Measurements from ENCODE around the gene DAP.

Gene DAP

DNA sequence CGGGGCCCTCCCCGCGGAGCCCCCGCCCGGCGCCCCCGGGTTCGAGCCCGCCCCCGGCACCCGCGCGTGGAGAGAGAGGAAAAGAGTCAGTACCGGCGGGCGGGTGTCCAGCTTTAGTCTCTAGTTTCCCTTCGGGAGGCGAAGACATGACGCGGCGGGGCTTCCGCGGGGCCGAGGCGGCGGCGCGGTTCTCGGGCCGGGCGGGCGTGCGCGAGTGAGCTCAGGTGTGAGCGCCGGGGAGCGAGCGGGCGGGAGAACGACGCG, 181 bp downstream of the DAP start:
- DNase-seq (ENCODE audit: low read depth in 2 of 2), result no peak

DNA sequence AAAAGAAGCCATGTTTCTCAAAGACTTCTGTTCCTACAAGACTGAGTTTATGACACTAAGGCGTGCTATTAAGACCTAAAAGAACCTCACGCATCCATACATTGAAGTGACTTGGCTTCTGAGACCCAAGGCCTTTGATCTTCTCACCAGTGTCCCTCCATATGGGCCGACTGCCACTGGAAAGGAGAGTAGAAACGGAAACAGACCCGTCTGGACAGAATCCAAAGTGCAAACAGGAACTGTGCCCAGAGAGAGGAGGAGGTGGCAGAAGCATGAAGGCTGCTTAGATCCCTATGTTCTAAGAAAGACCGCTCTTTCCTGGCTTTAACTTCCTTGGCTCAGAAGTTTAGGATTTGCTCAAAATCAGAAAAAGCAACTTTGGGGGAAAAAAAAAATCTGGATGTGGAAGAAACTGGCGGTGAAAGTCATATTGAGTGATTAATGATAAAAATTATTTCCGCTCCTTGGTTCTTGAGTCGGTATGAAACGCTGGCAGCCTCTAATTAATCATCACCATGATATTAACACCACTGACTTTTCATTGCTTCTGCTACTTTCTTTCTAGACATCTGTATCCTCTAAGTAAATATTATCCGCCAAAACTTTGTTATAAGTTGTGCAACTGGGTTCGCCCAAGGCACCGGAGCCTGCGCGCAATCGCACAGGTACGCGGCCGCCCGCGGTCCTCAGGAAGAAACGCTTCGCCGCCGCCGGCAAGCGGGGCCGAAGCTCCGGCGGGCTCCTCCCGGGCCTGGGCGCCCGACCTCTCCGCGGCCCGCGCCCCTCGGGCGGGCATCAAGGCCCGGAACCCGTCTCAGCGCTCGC, 726 bp downstream of the DAP start:
- DNase-seq (ENCODE audit: low read depth in 2 of 2), result no peak

DNA sequence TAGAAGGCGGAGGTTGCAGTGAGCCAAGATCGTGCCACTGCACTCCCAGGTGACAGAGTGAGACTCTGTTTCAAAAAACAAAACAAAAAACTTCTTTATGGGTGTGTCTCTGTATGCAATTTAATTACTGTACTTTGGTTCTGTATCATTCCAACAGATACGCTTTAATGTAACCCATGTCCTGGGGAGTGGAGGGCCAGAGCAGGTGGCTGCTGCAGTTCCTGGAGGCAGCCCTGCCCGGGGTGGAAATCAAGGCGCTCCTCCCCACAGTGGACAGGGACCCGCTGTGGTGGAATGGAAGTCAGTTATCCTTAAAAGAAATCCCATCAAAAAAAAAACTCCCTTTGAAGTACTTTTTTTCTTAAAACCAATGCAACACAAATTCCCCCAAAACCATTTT, 1.9 kb downstream of the DAP start:
- no peak for DNase-seq (ENCODE audit: low read depth in 2 of 2)

DNA sequence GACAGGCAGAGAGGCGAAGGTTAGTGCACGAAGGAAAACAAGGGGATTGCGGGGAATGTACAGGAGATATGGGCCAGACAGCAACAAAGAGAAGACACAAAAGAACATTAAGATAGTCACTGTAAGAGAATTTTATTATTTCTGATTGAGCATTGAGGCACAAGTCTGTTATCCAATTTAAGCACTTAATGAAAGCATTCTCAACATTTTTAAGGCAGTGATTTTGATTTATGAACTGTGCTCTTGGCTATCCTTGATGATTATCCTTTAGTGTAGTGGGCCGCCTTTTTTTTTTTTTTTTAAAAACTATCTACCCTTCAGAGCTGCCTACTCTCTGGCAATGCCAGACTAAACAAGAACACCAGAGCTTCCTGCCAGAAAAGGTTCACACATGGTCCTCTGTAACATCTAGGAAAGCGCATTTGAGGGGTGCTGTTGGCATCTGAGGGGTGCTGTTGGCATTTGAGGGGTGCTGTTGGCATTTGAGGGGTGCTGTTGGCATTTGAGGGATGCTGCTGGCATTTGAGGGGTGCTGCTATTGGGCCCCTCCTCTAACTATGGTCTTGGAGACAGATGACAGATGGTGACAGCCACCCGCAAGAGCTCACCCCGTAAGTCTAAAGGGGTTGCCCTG, 3.0 kb downstream of the DAP start:
- DNase-seq (ENCODE audit: low read depth in 2 of 2), result no peak

DNA sequence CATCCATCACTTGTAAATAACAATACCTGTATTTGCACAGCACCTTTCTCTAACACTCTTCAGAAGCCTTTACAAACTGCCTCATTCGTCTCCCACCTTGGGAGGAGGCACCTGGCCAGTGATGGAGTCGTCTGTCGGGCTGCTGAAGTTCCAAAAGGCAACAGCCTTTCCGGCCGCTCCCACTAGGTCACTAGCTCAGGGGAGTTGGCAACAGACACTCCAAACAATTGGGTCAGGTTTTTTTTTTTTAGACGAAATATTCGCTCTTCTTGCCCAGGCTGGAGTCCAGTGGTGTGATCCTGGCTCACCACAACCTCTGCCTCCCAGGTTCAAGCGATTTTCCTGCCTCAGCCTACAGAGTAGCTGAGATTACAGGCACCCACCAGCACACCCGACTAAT, 4.0 kb downstream of the DAP start:
- DNase-seq (ENCODE audit: low read depth in 2 of 2), result no peak

DNA sequence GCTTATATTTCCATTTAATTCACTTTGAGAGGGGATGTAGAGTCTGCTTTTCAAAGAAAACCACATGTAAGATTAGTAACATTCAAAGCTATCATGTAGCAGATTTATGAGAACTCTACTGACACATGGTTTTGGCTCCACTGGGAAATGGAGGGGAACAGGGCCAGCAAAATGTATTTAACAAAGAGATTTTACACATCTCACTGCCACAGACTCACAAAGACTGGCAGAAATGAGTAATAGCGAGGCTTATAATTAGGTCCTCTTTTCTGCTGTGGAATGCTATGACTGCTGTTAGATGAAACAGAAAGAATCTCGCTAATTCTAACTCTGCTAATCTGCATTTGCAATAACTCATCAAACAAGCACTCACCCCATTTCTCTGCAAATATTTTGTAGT, 4.5 kb downstream of the DAP start:
- no peak for DNase-seq (ENCODE audit: low read depth in 2 of 2)

DNA sequence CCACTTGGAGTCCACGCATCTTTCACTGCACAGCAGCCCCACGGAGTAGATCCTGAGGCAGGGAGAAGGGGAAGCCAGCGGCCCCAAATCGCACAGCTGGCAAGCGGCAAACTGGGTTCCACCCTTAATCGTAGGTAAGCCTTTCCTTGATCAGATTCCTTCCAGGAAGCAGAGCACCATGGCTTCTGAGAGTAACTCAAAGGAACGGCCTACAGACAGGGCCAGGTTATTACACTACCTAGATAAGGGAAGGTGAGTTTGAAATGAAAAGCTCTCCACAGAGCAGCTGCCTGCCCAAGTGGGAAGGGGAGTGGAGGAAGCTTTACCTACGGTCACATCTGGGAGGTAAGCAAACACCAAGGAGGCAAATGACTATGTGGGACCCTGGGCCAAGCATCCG, 7.9 kb downstream of the DAP start:
- DNase-seq (ENCODE audit: low read depth in 2 of 2), result no peak

DNA sequence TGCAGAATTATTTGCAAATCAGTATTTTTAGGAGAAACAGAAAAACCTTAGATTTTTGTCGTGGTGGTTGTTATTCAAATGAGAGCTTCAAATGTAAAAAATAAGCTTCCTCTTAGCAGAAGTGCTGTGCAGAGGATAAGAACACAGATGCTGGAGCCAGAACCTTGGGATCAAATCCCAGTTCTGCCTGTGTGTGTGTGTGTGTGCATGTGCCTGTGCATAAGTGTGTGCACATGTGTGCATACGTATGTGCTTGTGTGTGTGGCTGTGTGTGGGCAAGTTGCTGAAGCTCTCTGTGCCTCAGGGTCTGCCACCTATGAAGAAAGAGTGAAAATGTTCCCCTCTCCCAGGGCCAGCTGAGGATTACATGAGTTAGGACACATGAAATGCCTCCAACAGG, 8.6 kb downstream of the DAP start:
- no peak for DNase-seq (ENCODE audit: low read depth in 2 of 2)

DNA sequence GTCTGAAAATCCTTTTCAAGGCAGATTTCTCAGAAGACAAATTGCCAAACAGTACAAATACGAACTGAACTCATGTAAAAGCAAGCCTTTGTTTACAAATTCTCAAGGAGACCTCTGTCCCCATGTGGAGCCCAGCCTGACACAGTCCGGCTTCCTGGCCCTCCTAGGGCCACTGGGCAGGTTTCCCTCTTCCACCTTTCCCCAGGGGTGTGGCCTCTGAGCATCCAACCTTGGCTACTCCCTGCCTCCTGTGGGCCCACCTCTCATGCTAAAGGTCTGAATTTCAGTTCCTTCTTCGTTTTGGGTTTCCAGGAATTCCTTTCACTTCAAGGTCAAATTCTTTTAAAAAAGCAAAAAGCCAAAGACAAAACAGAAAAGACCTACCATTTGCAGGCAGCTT, 10.1 kb downstream of the DAP start:
- DNase-seq (ENCODE audit: low read depth in 2 of 2), result no peak

DNA sequence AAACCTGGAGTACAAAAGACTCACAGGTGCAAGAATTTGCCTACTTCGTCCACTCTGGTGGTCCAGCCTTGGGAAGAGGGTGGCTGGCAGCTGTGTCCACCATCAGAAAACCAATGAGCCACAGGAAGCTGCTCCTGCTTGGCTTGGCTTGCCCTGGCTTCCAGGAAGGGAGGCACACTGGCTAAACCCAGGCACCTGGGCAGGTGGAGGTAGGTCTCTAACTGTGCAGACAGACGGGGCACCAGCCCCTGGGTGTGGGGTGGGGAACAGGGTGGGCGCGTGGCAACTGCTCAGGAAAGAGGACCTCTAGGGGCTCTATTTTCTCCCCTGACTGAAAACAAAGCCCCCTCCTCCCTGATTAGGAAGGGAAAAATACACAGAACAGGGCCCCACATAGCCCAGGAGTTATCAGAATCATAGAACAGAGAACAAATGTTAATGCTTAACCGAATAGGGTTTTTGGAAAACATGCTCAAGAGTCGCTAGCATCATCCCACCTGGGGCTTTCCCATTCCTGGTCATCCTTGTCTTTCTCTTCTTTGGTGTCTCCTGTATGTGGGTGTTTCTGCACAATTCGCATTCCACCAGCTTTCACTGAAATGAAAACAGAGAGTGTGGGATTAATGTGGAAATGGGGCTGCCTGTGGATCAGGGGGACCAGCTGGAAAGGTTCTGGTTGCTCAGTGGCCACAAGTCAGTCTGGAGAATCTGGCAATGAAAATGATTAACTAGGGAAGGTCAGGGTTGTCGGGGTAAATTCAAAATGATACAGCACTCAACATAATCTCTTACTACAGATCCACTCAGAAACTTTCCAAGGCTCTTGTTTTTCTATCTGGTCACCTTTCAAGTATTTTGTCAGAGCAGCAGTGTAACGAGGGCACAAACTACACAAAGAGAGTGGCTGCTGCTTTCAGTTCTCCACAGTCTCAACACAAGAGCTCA, 13.1 kb downstream of the DAP start:
- DNase-seq (ENCODE audit: low read depth in 2 of 2), result no peak

DNA sequence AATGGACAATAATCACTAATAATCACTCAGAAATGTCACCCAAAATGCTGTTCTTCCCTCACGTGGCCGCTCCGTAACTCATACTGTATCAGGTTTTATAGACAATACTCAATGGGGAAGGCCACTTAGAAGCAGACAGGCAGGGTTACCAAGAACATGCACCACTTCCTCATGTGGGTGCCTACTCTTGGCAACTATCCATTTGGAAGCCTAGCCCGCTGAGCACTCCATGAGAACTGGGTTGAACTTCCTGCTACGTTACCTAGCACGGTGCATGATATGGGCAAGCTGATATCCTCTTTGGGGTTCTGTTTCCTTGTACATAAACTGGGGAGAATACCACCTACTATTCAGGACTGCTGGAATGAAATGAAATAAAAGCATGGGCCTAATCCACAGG, 14.3 kb downstream of the DAP start:
- DNase-seq (ENCODE audit: low read depth in 2 of 2), result no peak

DNA sequence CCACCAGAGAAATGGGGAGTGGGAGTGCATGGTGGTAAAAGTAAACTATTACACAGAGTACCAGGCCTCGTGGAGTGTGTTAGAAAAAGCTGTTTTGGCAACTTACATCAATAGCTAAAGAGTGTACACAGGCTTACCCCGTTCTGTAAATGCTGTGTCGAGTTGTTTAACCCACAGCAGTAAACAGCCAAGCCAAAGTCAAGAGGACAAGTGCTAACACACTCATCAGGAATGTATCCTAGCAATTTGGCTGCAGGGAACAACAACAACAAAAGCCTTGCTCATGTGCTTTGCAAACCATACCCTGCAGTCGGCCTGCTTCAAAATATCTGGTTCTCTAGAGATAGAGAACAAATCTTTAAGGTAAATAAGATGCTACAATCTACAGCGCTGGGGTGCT, 15.9 kb downstream of the DAP start:
- no peak for DNase-seq (ENCODE audit: low read depth in 2 of 2)

DNA sequence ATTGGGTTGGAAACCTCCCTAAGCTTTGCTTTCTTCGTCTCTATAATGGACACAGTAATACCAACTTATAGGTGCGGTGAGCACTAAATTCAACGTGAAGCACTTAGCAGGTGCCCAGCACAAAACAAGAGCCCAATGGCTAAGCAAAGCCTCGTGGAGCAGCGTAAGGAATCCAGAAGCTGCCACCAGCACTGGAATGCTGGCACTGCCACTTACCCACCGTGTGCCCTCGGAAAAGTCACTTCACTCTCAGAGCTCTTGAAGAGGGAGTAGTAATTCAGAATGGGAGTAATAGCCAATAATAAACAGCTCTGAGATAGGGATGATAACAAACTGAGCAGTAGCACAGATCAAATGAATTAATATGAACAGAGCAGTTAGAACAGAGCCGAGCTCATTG, 16.4 kb downstream of the DAP start:
- DNase-seq (ENCODE audit: low read depth in 2 of 2), result no peak

DNA sequence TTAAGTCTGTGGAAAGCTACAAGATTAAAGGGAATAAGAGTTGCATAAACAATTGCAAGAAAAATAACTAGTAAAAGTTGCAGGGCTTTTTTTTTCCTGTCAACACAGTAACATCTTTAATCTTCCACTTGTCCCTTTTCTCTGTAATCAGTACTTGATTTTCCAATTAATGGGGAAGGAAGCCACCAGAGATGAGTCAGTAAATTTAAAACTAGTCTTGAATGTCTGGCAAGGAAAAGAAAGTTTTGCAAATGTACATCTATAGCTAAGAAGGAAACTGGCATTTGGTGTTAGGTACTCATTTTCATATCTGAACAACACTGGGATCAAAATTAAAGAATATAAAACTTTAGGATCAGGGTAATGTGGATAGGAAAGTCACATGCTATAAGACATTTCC, 17.1 kb downstream of the DAP start:
- DNase-seq (ENCODE audit: low read depth in 2 of 2), result no peak

DNA sequence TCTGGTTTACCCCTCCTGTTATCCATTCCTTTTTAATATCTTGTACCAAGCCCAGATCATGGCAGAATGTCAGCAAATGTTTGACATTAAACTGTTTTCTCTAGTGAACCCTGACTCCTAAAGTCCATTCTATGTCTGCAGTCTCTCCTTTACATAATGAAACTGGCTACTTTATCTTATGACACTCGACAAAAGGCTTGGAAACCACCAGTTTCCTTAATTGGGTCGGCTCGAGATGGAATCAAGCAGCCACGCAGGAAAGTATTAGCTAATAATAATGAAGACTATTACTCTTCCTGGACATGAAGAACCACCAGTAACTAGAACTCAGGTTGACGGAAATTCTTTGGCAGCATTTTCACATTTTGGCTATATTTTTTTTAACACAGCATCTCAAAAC, 17.5 kb downstream of the DAP start:
- DNase-seq (ENCODE audit: low read depth in 2 of 2), result no peak

DNA sequence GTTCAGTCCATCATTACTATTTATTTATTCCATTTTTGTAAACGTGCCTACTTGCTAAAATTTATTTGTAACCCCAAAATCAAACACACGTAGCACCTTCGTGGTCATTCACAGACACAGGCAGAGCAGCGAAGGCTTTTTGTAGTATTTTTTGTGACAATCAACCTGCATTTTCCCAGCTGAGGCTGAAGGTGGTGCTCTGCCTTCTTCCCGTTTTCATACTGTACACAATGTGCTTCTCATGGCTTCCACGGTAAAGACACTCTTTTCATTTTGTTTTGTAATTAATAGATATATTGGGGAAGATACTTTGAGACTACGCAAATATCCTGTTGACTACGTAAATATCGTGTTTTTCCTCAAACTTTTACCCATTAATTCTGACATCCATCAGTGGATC, 19.4 kb downstream of the DAP start:
- no peak for DNase-seq (ENCODE audit: low read depth in 2 of 2)

DNA sequence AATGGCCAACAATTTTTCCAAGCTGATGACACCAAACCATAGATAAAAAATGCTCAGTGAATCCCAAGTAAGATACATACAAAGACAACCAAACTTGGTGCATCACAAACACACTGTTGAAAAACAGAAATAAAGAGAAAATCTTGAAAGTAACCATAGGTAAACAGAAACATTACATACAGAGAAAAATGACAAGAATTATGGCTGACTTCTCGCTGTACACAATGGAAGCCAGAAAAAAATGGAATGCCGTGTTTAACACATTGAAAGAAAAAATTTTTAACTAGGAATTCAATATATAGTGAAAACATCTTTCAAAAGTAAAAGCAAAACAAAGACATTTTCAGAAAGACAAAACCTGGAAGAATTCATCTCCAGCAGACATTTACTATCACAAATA, 20.6 kb downstream of the DAP start:
- no peak for DNase-seq (ENCODE audit: low read depth in 2 of 2)

DNA sequence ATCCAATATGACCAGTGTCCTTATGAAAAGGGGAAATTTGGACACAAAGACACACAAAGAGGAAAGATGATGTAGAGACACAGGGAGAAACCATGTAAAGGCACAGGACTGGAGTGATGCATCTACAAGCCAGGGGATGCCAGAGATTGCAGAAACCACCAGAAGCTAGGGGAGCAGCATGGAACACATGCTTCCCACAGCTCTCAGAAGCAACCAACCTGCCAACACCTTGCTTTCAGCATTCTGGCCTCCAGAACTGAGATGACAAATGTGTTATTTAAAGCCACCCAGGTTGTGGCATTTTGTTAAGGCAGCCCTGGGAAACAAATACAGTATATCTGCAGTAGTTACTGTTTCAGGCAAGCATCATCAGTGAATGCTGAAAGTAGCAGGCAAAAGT, 23.2 kb downstream of the DAP start:
- no peak for DNase-seq (ENCODE audit: low read depth in 2 of 2)

DNA sequence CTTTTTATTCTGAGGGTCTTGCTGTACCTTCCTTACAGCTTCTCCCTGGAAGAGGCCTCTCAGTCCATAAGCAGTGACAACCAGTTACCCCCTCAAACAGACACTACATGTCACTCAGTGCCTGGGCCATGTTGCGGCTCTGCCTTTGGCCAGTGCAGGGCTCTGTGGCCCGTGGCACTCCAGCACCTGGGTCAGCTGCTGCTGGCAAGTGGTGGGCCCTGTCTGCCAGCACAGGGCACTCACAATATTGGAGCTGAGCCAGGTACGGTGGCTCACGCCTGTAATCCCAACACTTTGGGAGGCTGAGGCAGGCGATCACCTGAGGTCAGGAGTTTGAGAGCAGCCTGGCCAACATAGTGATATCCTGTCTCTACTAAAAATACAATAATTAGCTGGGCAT, 24.2 kb downstream of the DAP start:
- DNase-seq (ENCODE audit: low read depth in 2 of 2), result no peak

DNA sequence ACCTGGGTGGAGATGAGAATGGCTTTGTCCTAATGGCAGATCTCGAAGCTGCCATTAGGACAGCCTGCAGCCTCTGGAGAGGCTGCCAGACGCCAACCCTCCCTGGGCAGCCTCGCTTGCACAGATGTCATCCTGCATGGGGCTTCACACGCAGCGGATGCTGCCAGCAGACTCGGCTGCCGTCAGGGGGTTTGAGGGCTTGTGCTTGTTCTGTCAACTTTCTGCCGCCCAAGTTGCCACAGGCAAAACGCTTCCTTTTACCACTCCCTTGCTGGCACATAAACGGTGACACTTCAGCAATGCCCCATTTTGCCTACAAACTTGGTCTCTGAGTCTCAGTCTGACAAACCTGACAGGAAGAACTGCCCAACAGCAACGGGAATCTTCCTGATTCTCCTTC, 24.7 kb downstream of the DAP start:
- no peak for DNase-seq (ENCODE audit: low read depth in 2 of 2)

DNA sequence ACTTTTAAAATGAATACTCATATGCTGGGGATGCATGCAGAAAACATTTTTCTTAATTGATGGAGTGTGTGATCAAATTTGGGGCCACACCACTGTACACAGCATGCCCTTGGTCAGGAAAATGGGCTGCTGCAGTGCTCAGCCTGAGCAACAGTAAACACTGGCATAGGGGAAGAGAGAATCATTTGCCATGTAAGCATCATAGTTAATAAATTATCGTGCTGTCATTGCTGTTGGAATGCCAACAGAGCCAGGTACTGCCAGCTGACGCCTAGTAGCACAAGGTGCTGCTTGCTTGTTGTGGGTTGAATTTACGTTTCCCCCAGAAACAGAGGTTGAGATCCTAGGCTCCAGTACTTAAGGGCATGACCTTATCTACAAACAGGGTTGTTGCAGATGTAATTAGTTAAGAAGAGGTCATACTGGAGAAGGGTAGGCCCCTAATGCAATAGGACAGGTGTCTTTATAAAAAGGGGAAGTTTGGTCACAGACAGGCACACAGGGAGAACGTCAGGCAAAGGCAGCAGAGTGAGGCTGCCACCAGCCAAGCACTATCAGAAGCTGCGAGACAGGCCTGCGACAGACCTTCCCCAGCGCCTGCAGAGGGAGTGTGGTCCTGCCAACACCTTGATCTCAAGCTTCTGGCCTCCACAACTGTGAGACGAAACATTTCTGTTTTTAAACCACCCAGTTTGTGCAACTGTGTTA, 25.3 kb downstream of the DAP start:
- no peak for DNase-seq (ENCODE audit: low read depth in 2 of 2)

DNA sequence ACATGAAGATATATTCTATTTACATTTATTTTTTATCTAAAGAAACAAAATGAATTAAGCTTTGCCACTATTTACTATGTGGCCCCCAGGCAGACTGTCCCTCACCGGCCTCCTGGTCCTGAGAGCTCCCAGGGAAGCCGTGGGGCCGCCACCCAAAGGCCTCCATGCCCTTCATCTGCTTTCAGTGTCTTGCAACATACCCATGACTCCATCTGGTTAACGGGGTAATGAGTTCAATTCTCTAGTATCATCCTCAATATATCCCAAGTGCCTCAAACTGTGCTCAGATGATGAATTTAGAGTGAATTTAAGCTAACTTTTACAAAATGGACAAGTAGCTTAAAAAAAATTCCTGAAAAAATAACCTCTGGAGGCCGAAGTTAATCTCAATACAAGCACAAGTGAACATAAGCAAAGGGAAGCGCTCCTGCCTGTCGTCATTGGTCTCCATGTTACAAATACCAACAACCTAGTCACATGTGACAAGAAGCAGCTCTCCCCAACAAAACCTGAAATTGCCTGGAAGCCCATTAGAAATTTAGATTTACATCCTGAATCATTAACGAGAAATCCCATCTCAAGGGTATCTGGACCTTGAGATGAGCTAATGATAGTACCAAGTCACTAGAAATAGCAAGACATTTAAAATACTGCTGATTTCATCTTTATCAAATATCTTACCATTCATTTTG, 26.1 kb downstream of the DAP start:
- no peak for DNase-seq (ENCODE audit: low read depth in 2 of 2)
